ENCODE measurements around the gene SPINK2. TPM values are rescaled to one million over a fixed set of nuclear protein-coding genes. Genes with fewer than 3 reads are reported as not detected.

The SPINK2 gene
- total RNA-seq, 1 donor from 2014 or later: not detected

DNA sequence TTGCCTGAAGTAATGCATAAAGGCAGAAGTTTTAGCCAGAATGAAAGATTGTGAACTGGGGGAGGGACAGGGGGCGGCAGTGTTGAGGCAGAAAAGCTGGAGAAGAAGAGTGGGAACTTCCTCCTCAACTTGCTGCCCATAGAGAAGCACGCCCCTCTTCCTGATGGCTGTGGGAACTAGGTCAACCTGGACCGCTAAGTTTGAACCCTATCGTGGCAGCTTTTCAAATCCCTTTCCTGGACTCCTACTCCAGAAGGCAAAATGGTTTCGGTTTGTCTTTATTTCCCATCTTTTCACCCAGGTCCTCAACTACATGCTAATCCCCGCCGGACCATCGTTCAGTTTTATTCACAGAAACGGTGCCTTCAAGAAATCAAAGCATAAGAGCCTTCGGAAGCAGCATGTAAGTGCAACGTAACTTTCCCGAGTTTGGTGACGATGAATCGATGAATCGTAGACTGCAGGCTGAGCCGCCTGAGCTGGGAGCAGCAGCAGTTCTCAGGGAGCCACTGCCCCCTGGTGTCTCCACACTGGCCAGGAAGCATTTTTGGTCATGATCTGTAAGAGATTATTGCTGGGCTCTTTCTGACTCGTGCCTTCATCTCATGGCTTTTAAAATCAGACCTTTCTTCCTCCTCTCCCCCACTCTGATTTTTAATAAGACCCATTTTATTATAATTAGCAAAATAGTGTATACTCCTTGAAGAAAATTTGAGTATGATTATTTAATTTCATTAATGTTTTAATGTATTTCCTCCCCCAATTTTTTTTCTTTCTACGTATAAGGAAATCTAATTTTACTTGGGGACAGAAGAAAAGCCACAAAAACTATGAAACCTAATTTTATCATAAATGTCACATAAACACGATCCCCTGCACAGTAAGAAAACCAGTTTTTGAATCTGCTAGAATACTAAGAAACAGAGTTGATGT, 21.4 kb downstream of the SPINK2 start:
- DNase-seq: peak; percentile 90

DNA sequence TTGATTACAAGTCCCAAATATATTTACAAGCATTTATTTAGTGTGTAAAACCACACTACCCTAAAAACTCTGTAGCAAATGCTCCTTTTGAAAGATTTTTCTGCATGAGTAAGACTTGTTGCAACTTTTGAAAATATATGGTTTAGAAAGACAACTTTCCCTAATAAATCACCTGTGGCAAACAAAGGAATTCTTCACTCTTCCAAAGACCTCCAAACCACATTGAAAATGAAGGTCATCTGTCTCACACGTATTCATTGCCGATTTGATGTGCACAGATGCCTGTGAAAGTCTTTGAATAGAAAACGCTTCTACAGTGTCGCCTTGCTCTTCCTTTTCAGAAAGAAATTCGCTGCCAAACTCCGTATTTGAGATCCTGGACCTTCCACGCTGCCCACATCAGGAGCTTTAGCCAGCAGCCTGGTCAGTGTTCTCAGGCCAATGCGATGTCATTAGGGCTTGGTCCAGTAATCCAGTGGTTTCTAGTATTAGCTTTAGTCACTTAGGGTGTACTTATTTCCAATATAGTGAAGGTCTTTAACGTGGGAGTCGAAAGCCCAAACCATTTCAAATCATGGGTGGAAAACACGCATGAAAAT, 22.2 kb downstream of the SPINK2 start:
- no peak for DNase-seq

DNA sequence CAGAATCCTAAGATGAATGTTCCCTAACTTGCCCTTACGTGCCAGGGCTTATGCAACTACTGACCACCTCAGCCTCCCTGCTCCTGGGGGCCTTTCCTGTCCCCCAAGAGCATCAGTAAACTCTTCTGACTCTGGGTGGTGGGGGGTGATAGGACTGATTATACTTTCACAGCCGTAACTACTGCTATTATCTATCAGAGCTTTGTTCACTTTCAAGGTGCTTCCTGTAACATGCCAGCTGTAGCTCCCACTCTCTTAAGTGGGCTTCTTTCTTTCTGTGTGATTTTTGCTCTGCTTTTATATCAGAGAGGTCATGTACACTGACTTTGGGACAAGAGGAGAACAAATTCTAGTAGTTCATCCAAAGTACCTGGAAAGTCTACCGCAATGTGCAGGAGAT, 25.3 kb downstream of the SPINK2 start:
- no peak for DNase-seq

DNA sequence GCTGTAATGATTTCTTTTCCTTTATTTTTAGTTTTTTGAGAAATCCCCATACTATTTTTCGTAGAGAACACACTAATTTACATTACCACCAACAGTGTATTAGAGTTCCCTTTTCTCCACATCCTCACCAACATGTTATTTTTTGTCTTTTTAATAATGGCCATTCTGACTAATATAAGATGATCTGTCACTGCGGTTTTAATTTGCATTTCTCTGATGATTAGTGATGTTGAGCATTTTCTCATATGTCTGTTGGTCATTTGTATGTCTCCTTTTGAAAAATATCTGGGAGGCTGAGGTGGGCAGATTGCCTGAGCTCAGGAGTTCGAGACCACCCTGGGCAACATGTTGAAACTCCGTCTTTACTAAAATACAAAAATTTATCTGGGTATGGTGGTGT, 30.2 kb downstream of the SPINK2 start:
- no peak for DNase-seq

DNA sequence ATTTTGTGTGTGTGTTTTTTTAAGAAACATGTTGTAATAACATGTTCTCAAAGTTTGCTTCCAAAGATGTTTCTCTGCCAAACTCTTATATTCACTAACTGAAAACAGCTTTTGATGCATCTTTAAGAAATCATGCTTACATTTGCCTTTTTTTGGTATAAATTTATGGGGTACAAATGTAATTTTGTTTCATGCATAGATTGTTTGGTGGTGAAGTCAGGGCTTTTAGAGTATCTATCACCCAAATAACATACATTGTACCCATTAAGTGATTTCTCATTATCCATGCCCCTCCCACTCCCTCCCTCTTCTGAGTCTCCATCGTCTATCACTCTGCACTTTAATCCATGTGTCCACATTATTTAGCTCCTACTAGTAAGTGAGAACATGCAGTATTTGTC, 30.8 kb downstream of the SPINK2 start:
- no peak for DNase-seq

DNA sequence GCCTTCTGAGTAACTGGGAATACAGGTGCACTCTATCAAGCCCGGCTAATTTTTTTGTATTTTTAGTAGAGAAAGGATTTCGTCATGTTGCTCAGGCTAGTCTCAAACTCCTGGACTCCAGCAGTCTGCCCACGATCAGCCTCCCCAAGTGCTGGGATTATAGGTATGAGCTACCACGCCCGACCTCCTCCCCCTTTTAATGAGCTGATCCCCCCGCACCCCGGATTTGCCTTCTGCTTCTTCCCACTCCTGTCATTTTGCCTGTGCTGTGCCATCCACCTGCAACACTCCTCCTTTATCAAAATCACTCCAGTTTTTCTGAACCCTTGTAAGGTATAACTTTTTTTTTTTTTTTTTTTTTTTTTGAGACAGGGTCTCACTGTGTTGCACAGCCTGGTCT, 33.4 kb downstream of the SPINK2 start:
- no peak for DNase-seq

DNA sequence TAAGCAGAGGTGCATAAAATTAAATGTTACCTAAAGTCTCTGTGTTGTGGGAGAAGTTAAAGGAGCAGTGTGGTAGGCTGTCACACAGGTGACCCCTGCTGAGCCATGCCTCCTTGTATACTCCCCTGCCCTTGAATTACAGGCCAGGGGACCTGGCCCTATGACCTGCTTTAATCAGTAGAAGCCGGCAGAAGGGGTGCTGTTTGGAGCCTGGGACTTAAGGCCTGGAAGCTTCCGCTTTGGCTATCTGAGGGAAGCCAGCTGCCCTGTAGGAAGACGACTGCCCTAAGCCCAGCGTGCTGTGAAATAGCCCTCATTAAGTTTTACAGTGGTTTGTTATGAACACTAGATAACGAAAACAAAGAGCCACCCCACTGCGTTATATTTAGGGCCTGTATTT, 34.1 kb downstream of the SPINK2 start:
- no peak for DNase-seq

DNA sequence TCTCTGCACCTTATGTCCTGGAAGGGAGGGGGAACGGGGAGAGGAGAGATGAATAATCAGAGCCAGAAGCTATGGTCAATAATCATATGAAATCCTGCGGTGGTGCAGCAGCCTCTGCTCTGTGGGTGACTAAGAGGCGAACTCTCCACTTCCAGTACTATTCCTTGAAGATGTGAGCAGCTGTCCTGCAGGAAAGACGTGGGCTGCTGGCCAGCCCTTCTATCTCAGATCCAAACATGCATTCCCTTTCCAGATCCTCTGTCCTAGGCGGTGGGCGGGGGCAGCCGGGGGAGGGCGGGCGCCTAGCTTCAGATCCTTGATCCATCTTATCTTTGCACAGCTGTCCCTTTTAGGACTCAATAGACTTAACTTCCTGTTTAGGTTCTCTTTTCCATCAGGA, 34.5 kb downstream of the SPINK2 start:
- peak; percentile 22 for DNase-seq

DNA sequence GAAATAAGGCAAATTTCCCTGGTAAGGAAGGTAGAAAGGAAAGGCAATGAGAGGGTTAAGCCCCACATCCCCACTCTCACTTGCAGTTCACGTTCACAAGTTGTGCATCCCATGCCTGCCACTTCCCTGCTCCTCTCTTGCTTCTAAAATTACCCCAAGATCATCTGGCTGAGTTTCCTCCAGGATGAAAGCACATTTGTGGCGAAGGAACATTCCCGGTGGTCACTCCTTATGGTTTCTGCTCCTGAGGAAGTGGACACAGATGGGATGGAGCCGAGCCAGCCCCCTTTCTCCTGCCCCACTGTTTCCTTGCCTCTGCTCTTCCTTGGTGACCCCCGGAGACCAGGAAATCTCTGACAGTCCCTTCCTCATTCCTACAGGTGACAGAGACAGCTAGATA, 37.5 kb downstream of the SPINK2 start:
- DNase-seq: no peak

DNA sequence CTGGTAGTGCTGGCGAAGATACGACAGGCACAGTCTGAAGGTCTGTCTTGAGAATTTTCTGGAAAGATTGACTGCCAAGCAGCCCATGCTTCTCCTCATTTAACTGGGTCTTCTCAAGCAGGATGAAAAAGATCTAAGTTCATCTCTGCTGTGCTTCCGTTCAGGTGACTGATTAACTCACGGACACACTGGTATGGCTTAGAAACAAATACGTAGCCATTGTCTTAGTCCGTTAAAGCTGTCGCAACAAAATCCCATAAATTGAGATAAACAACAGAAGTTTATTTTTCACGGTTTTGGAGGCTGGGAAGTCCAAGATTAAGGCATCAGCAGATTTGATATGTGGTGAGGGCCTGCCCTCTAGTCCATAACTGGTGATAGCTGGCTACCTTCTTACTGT, 39.5 kb downstream of the SPINK2 start:
- no peak for DNase-seq

DNA sequence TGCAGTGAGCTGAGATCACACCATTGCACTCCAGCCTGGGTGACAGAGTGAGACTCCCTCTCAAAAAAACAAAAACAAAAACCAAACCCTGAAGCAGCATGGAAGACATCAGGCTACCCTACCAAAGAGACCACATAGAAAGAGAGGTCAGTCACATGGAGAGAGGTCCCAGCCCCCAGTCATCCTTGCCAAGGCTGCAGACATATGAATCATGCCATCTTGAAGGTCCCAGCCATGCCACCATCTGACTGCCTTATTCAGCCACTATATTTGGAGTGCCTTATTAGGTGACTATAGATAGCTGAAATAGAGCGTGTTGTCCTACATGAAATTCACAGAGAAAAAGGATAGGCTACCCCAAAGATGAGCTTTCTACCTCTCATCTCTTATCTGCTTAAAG, 48.2 kb downstream of the SPINK2 start:
- no peak for DNase-seq

DNA sequence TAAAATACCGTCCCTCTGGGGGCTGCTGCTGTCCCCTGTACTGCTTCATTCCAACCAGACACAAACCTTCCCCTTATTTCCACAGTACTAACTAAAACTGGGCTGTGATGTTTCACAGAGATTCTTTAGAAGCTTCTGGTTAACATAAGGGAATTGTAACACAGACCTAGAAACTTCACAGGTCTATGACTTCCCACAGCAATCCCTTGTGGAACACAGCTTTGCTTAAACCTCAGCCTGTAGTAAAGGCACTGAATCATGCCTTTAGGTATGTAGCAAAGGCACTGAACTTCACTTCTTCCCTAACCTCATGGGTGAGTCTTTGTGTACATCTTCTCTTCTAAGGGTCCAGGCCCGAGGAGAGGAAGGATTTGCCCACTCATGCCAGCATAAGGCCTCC, 49.4 kb downstream of the SPINK2 start:
- no peak for DNase-seq

DNA sequence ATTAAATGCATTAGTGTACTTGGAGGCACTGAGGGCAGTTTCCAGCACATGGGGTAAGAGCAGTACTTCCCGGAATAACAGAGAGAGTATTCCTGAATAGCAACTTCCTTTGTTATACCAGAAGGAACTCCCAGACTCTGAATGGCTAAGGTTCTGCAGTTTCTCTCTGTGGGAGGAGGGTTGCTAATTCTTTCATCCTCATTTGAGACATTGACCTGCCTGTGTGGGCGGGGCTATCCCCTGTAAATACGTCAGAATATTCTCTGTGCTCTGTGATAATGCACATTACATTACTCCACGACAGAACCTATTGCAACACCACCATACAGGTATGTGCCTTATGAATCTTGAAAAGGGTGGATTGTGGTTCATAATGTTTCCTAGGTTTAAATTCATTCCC, 52.7 kb downstream of the SPINK2 start:
- DNase-seq: no peak

DNA sequence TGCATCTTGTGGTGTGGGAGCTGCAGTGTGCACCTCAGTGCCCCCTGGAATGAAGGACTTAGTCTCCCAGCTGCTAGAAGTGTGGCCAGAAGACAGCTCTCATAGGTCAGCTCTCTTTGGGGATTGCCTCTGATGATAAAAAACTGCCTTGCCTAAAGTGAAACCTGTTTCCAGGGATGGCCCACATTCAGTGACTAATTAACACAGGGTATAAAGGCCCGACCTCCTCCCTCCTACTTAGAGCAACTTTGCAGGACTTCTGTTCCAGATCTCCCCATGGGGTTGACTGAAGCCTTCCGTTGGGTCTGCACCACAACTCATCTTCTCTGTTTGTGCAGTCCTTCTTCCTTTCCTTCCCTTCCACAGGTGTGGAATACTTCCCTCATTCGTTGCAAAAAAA, 53.2 kb downstream of the SPINK2 start:
- DNase-seq: no peak

DNA sequence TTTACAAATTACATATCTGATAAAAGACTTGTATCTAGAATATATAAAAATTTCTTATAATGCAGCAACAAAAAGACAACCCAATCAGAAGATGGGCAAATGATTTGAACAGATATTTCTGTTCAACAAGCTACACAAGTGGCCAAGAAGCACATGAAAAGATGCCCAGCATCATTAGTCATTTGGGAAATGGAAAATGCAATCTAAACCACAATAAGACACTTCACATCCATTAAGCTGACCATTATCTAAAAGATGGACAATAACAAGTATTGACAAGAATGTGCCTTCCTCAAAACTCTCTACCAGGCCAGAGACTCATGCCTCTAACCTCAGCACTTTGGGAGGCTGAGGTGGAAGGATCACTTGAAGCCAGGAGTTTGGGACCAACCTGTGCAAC, 53.9 kb downstream of the SPINK2 start:
- DNase-seq: no peak

DNA sequence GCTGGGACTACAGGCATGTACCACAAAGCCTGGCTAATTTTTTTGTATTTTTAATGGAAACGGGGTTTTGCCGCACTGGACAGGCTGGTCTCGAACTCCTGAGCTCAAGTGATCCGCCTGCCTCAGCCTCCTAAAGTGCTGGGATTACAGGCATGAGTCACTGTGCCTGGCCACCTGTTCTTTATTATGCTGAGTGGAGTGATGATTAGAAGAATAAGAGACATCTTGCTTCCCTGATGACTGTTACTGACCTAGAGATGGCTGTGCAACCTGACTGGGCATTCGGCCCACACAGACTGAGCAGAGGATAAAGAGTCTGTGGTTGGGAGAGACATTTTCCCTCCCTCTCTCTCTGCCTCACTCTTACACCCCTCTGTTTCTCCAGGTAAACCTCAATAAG, 56.7 kb downstream of the SPINK2 start:
- no peak for DNase-seq

DNA sequence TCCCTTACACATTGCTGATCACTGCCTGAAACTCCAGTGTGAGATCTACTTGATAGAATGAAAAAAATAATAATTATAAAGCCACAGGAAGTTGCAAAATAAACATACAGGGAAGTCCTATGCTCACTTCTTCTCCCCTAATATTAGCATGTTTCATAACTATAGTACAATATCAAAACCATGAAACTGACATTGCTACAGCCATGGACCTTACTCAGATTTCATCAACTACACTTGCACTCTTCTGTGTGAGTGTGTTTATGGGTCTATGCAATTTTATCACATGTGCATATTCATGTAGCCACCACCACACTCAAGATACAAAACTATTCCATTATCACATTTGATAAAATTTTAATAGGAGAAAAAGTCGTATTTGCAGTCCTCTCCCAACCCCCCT, 57.3 kb downstream of the SPINK2 start:
- DNase-seq: no peak

DNA sequence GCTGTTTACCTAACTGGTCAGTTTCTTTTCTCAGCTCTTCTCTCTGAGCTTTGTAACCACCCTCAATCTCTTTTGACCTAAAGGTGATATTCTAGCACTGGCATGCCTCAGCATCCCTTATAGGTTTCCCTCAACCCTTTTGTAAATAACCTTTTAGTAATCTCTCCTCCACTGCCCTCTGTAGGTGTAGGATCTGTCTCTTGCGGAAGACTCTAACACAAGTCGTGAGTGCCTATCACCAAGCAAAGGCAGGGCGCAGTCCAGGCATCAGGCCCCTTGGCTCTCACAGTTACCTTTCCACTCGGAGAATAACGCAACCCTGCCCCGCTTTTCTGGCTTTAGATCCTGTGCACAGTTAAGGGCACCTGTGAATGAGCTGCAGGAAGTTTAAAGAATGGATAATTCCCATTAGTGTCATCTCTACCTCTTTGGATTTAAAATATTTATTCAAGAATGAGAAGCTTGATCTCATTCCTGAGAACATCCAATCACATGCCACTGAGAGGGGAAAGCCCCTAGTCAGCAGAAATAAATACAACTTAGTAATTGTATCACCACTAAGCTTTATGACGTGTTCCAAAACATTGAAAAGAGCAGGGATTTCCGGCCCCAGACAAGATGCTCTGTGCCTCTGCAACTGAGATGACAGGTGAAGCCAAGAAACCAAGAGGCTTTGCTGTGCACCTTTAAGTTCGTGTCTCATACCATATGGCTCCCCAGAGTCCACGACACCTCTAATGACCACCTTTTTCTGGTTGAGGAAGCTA, 58.8 kb downstream of the SPINK2 start:
- no peak for DNase-seq

DNA sequence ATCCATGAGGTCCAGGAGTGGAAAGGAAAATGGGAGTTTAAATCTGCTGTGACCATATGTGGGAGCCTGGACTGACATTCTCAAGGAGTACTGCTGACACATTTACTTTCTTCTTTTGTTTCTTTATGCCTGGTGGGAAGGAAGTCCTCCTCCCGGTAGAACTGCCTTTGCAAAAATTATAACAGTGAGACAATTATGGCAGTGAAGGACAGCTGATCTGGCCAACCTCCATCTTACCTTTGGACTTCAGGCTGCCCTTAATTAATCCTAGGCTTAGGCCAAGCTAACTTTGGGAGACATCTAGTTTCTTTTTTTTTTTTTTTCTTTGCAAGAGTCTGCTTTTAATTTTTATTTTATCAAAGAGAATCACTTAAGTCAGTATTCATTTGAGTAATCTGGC, 61.3 kb downstream of the SPINK2 start:
- DNase-seq: no peak

Measured in dermis blood vessel endothelial cell (primary cell).